Peyer's patch (tissue), 4 donors: ENCODE measurements around the gene SURF1. TPM values are rescaled to one million over a fixed set of nuclear protein-coding genes. Genes with fewer than 3 reads are reported as not detected.
A peak's percentile ranks its signal among the peaks of the same experiment; 100 is the strongest.
"Not testable (repeated sequence)": the region's sequence is repeated elsewhere in the genome, so short reads cannot be mapped to it uniquely, and the experiment has no call there.

ENCODE experiments used
- DNase-seq, 3 donors: peaks; one replicate each; pipeline ENCODE4 v3.0.0-alpha.2; 2017 to 2019
- H3K27ac ChIP-seq, 4 donors: fragments of 200-600 bp; sonication (generic); one replicate each; pipeline ENCODE4 v1.5.1; 2016 to 2019
- H3K27me3 ChIP-seq, 2 donors: fragments of 200-600 bp; sonication (generic); one replicate each; pipeline ENCODE4 v1.5.1; 2019
- H3K36me3 ChIP-seq, 3 donors: fragments of 200-600 bp; sonication (generic); one replicate each; pipeline ENCODE4 v1.5.1; 2016 to 2019
- H3K4me1 ChIP-seq, 4 donors: fragments of 200-600 bp; sonication (generic); one replicate each; pipeline ENCODE4 v1.5.1; 2016 to 2019
- H3K4me3 ChIP-seq, 4 donors: fragments of 200-600 bp; sonication (generic); 1 replicate in 3 of 4; 2 replicates in 1 of 4; pipeline ENCODE4 v1.5.1; 2016 to 2019; ENCODE audit warnings: mild to moderate bottlenecking in 1 of 4
- H3K9me3 ChIP-seq, 4 donors: fragments of 200-600 bp; sonication (generic); one replicate each; pipeline ENCODE4 v1.5.1; 2016 to 2019; ENCODE audit warnings: mild to moderate bottlenecking in 1 of 4
- CTCF ChIP-seq, 6 experiments: fragments of 450-650 bp in 4 of 6; fragments of 200-600 bp in 2 of 6; sonication (generic) in 1 of 6; IDR thresholded peaks; one replicate each; pipeline ENCODE4 v1.5.1; 2017 to 2019; ENCODE audit warnings: antibody characterized with exemption in 6 of 6, mild to moderate bottlenecking in 3 of 6, moderate library complexity in 1 of 6
- POLR2A ChIP-seq, 2 donors: fragments of 450-650 bp; IDR thresholded peaks; one replicate each; pipeline ENCODE4 v1.5.1; 2017; ENCODE audit warnings: antibody characterized with exemption in 2 of 2, mild to moderate bottlenecking in 2 of 2, moderate library complexity in 2 of 2
- total RNA-seq, 4 donors: library from RNA; depleted of rRNA; stranded (reverse); fragments of >200 nt; gene quantifications; one replicate each; pipeline ENCODE4 v1.1.0, GENCODE V29; 2016

SURF1 gene
- total RNA-seq, 4 donors from 2014 or later: 41.2 to 75.1 (median 53.4) TPM

DNA sequence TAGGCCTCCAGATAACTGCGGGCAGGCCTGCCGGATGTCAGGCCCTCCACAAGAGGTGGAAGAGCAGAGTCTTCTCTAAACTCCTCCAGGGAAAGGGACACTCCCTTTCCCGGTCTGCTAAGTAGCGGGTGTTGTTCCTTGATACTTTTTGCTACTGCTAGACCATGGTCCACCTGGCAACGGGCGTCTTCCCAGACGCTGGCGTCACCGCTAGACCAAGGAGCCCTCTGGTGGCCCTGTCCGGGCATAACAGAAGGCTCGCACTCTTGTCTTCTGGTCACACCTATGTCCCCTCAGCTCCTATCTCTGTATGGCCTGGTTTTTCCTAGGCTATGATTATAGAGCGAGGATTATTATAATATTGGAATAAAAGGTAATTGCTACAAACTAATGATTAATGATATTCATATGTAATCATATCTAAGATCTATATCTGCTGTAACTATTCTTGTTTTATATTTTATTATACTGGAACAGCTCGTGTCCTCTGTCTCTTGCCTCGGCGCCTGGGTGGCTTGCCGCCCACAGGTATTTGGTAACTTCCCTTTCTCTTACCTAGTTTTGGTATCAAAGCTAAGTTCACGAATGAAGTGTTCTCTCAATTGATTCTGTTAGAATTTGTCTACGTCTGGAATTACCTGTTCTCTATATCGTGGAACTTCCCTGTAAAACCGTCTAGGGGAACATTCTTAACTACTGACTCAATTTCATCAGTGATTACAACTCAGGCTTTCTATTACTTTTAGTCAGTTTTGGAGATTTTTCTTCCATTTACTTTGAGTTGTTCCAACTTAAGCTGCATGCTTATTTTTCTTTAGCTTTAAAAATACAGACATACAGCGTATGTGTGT, 26.8 kb downstream of the SURF1 start:
- not testable (repeated sequence) for H3K9me3 ChIP-seq, H3K4me3 ChIP-seq, H3K27me3 ChIP-seq
- peak in 5 of 6 experiments; percentile 7 to 92 (median 85) for TF ChIP-seq CTCF (IDR thresholded peaks at IDR 0.05)
- Histone ChIP-seq H3K4me1 (peaks cover 0 to 22% (median 4%) of the 10 kb centered on the region in 4 donors), H3K36me3 (peaks cover 0 to 33% (median 0%) of the 10 kb centered on the region in 3 donors), H3K27ac (peak overlapping the region in 1 of 4 donors; percentile 43)
- peak in 1 of 3 donors; percentile 69 for DNase-seq

DNA sequence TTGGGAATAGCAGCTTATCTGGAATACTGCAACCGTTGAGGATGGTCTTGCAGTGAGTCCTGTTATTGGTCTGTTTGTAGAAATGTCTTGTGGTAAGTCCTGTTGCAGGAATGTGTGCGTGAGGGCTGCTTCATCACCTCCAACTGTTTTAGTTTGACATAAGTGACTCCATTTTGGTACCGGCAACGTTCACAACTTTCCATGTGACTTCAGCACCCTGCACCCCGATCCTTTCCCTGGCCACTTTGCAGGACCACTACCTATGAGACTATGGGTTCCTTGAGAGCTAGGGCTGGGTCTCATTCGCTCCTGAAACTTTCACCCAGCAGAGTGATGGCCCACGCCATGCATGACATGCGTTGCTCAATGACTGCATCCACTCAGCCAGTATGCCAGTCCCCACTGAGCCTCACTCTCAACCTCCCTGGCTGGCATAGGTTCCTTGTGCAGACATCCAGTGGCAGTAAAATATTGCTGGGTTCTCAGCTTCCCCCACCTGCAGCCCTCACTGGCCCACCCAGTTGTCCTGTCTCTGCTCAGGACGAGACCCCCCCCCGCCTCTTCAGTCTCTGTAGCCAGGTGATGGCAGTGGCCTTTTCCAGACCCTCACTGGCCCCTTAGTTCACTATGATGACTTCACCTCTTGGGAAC, 28.3 kb downstream of the SURF1 start:
- H3K4me3 ChIP-seq: no peak overlapping the region
- no peak overlapping the region for H3K27ac ChIP-seq
- no peaks in the 10 kb centered on the region for H3K9me3 ChIP-seq
- DNase-seq: peak in 1 of 3 donors; percentile 27
- no peaks in the 10 kb centered on the region for H3K27me3 ChIP-seq
- TF ChIP-seq CTCF (IDR thresholded peaks at IDR 0.05): no peak
- no peak for TF ChIP-seq POLR2A (IDR thresholded peaks at IDR 0.05)
- H3K4me1 ChIP-seq: peaks cover 0 to 8% (median under 1%) of the 10 kb centered on the region in 4 donors
- H3K36me3 ChIP-seq: peaks cover 0 to 24% (median 0%) of the 10 kb centered on the region in 3 donors

DNA sequence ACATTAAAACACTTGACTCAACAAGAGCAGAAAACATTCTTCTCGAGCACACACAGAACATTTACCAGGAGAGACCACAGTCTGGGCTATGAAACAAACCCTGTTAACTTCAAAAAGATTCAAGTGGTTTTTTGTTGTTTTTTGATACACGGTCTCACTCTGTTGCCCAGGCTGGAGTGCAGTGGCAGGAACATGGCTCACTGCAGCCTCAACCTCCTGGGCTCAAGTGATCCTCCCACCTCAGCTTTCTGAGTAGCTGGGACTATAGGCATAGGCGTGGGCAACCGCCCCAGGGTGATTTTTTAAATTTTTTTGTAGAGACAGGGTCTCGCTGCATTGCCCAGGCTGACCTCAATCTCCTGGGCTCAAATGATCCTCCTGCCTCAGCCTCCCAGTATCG, 29.3 kb downstream of the SURF1 start:
- not testable (repeated sequence) for H3K4me1 ChIP-seq, H3K4me3 ChIP-seq, H3K27me3 ChIP-seq, H3K9me3 ChIP-seq, H3K27ac ChIP-seq
- peaks cover 0 to 14% (median 0%) of the 10 kb centered on the region in 3 donors for H3K36me3 ChIP-seq
- DNase-seq: peak in 1 of 3 donors; percentile 18

- no peak overlapping the region for H3K4me3 ChIP-seq
- TF ChIP-seq CTCF (IDR thresholded peaks at IDR 0.05) (no peak), POLR2A (IDR thresholded peaks at IDR 0.05) (no peak)
- no peaks in the 10 kb centered on the region for H3K27me3 ChIP-seq
- H3K9me3 ChIP-seq: no peaks in the 10 kb centered on the region
- peak in 1 of 3 donors; percentile 32 for DNase-seq
- peaks cover 0 to 3% (median 0%) of the 10 kb centered on the region in 4 donors for H3K4me1 ChIP-seq
- H3K36me3 ChIP-seq: no peaks in the 10 kb centered on the region
- H3K27ac ChIP-seq: no peak overlapping the region
Observed at GRCh38 chr9:133323991-133324703, 32.1 kb downstream of the SURF1 start.

- no peaks in the 10 kb centered on the region for H3K4me1 ChIP-seq
- H3K36me3 ChIP-seq: no peaks in the 10 kb centered on the region
- H3K27ac ChIP-seq: no peak overlapping the region
- TF ChIP-seq CTCF (IDR thresholded peaks at IDR 0.05): no peak
- no peak for TF ChIP-seq POLR2A (IDR thresholded peaks at IDR 0.05)
- H3K27me3 ChIP-seq: no peaks in the 10 kb centered on the region
- no peak overlapping the region for H3K4me3 ChIP-seq
- DNase-seq: peak in 1 of 3 donors; percentile 29
- H3K9me3 ChIP-seq: no peaks in the 10 kb centered on the region
Observed at GRCh38 chr9:133323211-133323610, 33.1 kb downstream of the SURF1 start.
